Astrocyte (in vitro differentiated cells and primary cell): ENCODE results near the gene CRTAP. TPM values are rescaled to one million over a fixed set of nuclear protein-coding genes. Genes with fewer than 3 reads are reported as not detected.

Experiments used
- DNase-seq: peaks from one replicate; pipeline ENCODE4 v3.0.0-alpha.2; 2010; ENCODE audit warnings: low read depth
- FAIRE-seq: peaks from 2 replicates; lab custom pipeline; 2011; peaks lifted over from hg19 to GRCh38; lab: Jason Lieb, UNC
- H2AFZ ChIP-seq: 2 replicates; pipeline ENCODE4 v1.6.0; 2012; ENCODE audit warnings: low read depth, low read length, inconsistent platforms
- H3K27ac ChIP-seq: 2 replicates; pipeline ENCODE4 v1.5.1; 2011; ENCODE audit warnings: low read depth, low read length, inconsistent platforms
- H3K27me3 ChIP-seq: 2 replicates; pipeline ENCODE4 v1.6.0; 2011; ENCODE audit warnings: low read length, inconsistent platforms; ENCODE audit not compliant: insufficient read depth
- H3K36me3 ChIP-seq: 2 replicates; pipeline ENCODE4 v1.5.1; 2011; ENCODE audit warnings: low read length, inconsistent platforms; ENCODE audit not compliant: insufficient read depth
- H3K4me1 ChIP-seq: 2 replicates; pipeline ENCODE4 v1.5.1; 2011; ENCODE audit warnings: low read length, inconsistent platforms; ENCODE audit not compliant: insufficient read depth
- H3K4me2 ChIP-seq: 2 replicates; pipeline ENCODE4 v1.6.0; 2012; ENCODE audit warnings: low read length, inconsistent platforms
- H3K4me3 ChIP-seq: 2 replicates; pipeline ENCODE4 v1.5.1; 2011; ENCODE audit warnings: low read depth, mild to moderate bottlenecking, low read length, inconsistent platforms; ENCODE audit not compliant: insufficient read depth
- H3K79me2 ChIP-seq: 2 replicates; pipeline ENCODE4 v1.6.0; 2012; ENCODE audit warnings: mild to moderate bottlenecking, low read length, inconsistent platforms; ENCODE audit not compliant: insufficient read depth
- H3K9ac ChIP-seq: 2 replicates; pipeline ENCODE4 v1.6.0; 2012; ENCODE audit warnings: mild to moderate bottlenecking, low read length, inconsistent platforms
- H3K9me3 ChIP-seq: 2 replicates; pipeline ENCODE4 v1.5.1; 2012; ENCODE audit warnings: low read depth, mild to moderate bottlenecking, low read length, inconsistent platforms; ENCODE audit not compliant: insufficient read depth
- H4K20me1 ChIP-seq: 2 replicates; pipeline ENCODE4 v1.6.0; 2012; ENCODE audit warnings: low read length, inconsistent platforms; ENCODE audit not compliant: insufficient read depth
- H3K27ac Mint-ChIP-seq: one replicate; pipeline ENCODE4 v1.8.0; 2021; ENCODE audit warnings: mild to moderate bottlenecking, mixed read lengths; ENCODE audit not compliant: unreplicated experiment
- H3K27me3 Mint-ChIP-seq: one replicate; pipeline ENCODE4 v1.8.0; 2021; ENCODE audit warnings: low read depth, mixed read lengths; ENCODE audit not compliant: unreplicated experiment
- H3K36me3 Mint-ChIP-seq: one replicate; pipeline ENCODE4 v1.8.0; 2021; ENCODE audit warnings: low read depth, mixed read lengths; ENCODE audit not compliant: unreplicated experiment
- H3K4me1 Mint-ChIP-seq: one replicate; pipeline ENCODE4 v1.8.0; 2021; ENCODE audit warnings: low read depth, mixed read lengths; ENCODE audit not compliant: unreplicated experiment
- H3K4me3 Mint-ChIP-seq: one replicate; pipeline ENCODE4 v1.8.0; 2021; ENCODE audit warnings: mild to moderate bottlenecking, moderate library complexity, mixed read lengths; ENCODE audit not compliant: unreplicated experiment
- H3K9me3 Mint-ChIP-seq: one replicate; pipeline ENCODE4 v1.8.0; 2021; ENCODE audit warnings: mild to moderate bottlenecking, mixed read lengths; ENCODE audit not compliant: unreplicated experiment
- EZH2 ChIP-seq: IDR thresholded peaks from 2 replicates; pipeline ENCODE4 v1.6.1; 2012; ENCODE audit warnings: mild to moderate bottlenecking, low read length, inconsistent platforms; ENCODE audit not compliant: insufficient read depth
- total RNA-seq: library from RNA; stranded (reverse); gene quantifications from 2 replicates; pipeline ENCODE4 v1.2.1, GENCODE V29; 2021
- TF ChIP-seq, protein P1 (sequence below): IDR thresholded peaks from 2 replicates; pipeline ENCODE4 v1.5.1; 2011; ENCODE audit warnings: low read depth, mild to moderate bottlenecking, inconsistent platforms, low read length, moderate library complexity; ENCODE audit not compliant: insufficient read depth

The CRTAP gene
- total RNA-seq, 1 donor from 2014 or later = 145 TPM

DNA sequence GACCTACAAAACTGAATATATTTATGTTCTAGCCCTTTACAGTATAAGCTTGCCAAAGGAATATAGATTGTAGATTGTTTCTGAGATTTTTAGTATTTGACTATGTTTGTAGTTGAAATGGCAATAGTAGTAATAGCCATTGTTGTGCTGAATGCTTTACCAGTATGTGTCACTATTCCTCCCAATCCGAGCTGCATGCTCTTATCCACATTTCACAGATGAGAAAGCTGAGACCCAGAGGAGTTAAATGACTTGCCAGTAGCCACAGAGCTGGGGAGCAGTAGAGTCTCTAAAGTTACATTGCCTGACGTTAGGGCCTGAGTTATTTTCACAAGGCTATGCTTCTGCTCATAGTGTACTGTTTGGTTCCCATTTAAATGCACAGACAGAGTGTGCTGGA lies 13.6 kb upstream of the CRTAP start:
- H3K36me3 Mint-ChIP-seq = no peaks in the 10 kb centered on the region
- Histone ChIP-seq H3K4me2 (no peak overlapping the region), H3K9ac (no peak overlapping the region), H4K20me1 (peaks cover 11% of the 10 kb centered on the region), H3K36me3 (no peaks in the 10 kb centered on the region), H3K4me1 (peaks cover 6% of the 10 kb centered on the region), H2AFZ (no peak overlapping the region), H3K9me3 (no peaks in the 10 kb centered on the region), H3K4me3 (no peak overlapping the region), H3K27me3 (no peaks in the 10 kb centered on the region), H3K79me2 (peaks cover 16% of the 10 kb centered on the region), H3K27ac (no peak overlapping the region)
- H3K27me3 Mint-ChIP-seq = peaks cover 2% of the 10 kb centered on the region
- no peak overlapping the region for H3K27ac Mint-ChIP-seq
- no peak for TF ChIP-seq EZH2
- TF ChIP-seq, protein P1, sequence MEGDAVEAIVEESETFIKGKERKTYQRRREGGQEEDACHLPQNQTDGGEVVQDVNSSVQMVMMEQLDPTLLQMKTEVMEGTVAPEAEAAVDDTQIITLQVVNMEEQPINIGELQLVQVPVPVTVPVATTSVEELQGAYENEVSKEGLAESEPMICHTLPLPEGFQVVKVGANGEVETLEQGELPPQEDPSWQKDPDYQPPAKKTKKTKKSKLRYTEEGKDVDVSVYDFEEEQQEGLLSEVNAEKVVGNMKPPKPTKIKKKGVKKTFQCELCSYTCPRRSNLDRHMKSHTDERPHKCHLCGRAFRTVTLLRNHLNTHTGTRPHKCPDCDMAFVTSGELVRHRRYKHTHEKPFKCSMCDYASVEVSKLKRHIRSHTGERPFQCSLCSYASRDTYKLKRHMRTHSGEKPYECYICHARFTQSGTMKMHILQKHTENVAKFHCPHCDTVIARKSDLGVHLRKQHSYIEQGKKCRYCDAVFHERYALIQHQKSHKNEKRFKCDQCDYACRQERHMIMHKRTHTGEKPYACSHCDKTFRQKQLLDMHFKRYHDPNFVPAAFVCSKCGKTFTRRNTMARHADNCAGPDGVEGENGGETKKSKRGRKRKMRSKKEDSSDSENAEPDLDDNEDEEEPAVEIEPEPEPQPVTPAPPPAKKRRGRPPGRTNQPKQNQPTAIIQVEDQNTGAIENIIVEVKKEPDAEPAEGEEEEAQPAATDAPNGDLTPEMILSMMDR = no peak
- peaks cover 6% of the 10 kb centered on the region for H3K4me1 Mint-ChIP-seq
- no peak overlapping the region for H3K4me3 Mint-ChIP-seq
- H3K9me3 Mint-ChIP-seq = no peaks in the 10 kb centered on the region
- no peak for DNase-seq
- FAIRE-seq = no peak

DNA sequence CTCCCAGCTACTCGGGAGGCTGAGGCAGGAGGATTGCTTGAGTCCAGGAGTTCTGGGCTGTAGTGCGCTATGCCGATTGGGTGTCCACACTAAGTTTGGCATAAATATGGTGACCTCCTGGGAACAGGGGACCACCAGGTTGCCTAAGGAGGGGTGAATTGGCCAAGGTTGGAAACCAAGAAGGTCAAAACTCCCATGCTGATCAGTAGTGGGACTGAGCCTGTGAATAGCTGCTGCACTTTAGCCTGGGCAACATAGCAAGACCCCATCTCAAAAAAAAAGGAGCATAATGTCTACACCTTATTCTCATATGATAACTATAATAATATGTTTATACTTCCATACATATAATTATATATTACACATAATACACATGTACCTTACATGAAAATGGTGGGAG lies 10.8 kb upstream of the CRTAP start:
- no peaks in the 10 kb centered on the region for H3K4me1 Mint-ChIP-seq
- Histone ChIP-seq H3K27me3 (no peaks in the 10 kb centered on the region), H2AFZ (no peak overlapping the region), H3K4me1 (no peaks in the 10 kb centered on the region), H3K36me3 (no peaks in the 10 kb centered on the region), H4K20me1 (no peaks in the 10 kb centered on the region), H3K4me2 (no peak overlapping the region), H3K27ac (no peak overlapping the region), H3K9me3 (no peaks in the 10 kb centered on the region), H3K79me2 (no peaks in the 10 kb centered on the region), H3K4me3 (no peak overlapping the region), H3K9ac (no peak overlapping the region)
- peaks cover 11% of the 10 kb centered on the region for H3K27me3 Mint-ChIP-seq
- no peak overlapping the region for H3K27ac Mint-ChIP-seq
- H3K4me3 Mint-ChIP-seq = no peak overlapping the region
- no peaks in the 10 kb centered on the region for H3K36me3 Mint-ChIP-seq
- FAIRE-seq (no peak), DNase-seq (no peak)
- TF ChIP-seq EZH2 = no peak
- TF ChIP-seq, protein P1 = no peak
- no peaks in the 10 kb centered on the region for H3K9me3 Mint-ChIP-seq

DNA sequence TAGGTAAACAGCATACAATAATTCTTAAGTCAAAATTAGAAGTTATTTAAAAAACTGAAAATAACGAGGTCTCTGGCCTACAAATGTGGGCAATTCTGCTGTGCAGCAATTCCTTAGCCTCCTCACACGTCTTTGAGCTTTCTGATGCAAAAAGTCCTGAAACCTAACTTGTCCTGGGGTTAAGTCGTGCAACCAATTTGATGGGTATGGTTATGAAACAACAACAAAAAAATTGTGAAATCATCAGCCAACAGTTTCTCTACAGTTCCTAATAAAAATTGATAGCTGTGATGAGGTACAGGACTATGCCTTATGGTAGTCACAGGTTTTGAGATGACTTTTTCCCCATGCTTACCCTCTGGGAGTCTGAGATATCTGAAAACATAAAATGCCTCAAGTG lies 10.3 kb upstream of the CRTAP start:
- Histone ChIP-seq H3K4me3 (no peak overlapping the region), H4K20me1 (no peaks in the 10 kb centered on the region), H3K4me2 (no peak overlapping the region), H3K9ac (no peak overlapping the region), H3K36me3 (no peaks in the 10 kb centered on the region), H3K4me1 (no peaks in the 10 kb centered on the region), H3K79me2 (no peaks in the 10 kb centered on the region), H3K27ac (no peak overlapping the region), H3K9me3 (no peaks in the 10 kb centered on the region), H2AFZ (no peak overlapping the region), H3K27me3 (no peaks in the 10 kb centered on the region)
- no peaks in the 10 kb centered on the region for H3K36me3 Mint-ChIP-seq
- H3K27ac Mint-ChIP-seq = no peak overlapping the region
- FAIRE-seq (no peak), DNase-seq (no peak)
- TF ChIP-seq, protein P1 = no peak
- no peak for TF ChIP-seq EZH2
- H3K4me1 Mint-ChIP-seq = no peaks in the 10 kb centered on the region
- no peaks in the 10 kb centered on the region for H3K9me3 Mint-ChIP-seq
- peaks cover 11% of the 10 kb centered on the region for H3K27me3 Mint-ChIP-seq
- no peak overlapping the region for H3K4me3 Mint-ChIP-seq
